T-helper 9 cell (primary cell): ENCODE data around the gene ZBP1.
A peak's percentile ranks its signal among the peaks of the same experiment; 100 is the strongest.
"Not testable (repeated sequence)": the region's sequence is repeated elsewhere in the genome, so short reads cannot be mapped to it uniquely, and the experiment has no call there.

Source experiments
- DNase-seq: peaks from one replicate; pipeline ENCODE4 v3.0.0-alpha.2; 2020

ZBP1 gene

DNA sequence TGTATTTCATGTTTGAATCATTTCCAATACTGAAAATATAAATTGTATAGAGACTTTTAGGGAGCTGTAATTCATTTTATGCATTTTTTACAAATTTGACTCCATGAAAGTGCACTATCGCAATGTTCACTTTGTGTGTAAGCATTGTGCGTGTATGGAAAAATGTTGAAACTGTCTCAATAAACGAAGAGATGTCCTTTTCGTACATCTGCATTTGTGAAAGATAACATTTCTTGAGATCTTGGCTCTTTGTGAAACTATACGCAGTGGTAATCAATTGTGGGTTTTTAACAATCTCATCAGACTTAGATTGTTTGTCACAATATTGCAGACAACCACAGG is 18.6 kb upstream of the ZBP1 start:
- no peak for DNase-seq

DNA sequence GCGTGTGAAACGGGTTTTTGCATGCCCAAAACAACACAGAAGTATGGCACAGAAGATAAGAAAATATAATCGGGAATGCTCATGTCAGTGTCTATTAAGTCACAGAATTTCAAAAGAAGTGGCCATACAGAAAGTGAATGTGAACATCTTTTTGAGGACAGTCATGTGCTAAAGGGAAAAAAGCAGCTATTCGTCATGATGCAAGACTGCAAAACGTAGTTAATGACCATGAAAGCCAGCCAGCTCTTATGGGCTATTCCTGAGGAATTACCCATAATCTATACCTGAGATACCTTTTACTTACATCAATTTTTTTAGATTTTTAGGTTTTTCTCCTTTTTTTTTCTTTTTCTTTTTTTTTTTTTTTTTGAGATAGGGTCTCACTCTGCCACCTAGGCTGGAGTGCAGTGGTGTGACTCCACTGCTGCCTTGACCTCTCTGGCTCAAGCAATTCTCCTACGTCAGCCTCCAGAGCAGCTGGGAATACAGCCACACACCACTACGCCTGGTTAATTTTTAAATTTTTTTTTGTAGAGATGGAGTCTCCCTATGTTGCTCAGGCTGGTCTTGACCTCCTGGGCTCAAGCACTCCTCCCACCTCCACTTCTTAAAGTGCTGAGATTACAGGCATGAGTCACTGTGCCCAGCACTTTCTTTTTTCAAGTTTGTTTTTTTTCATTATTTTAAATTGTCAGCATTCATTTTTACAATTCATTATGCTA is 18.1 kb upstream of the ZBP1 start:
- no peak for DNase-seq

DNA sequence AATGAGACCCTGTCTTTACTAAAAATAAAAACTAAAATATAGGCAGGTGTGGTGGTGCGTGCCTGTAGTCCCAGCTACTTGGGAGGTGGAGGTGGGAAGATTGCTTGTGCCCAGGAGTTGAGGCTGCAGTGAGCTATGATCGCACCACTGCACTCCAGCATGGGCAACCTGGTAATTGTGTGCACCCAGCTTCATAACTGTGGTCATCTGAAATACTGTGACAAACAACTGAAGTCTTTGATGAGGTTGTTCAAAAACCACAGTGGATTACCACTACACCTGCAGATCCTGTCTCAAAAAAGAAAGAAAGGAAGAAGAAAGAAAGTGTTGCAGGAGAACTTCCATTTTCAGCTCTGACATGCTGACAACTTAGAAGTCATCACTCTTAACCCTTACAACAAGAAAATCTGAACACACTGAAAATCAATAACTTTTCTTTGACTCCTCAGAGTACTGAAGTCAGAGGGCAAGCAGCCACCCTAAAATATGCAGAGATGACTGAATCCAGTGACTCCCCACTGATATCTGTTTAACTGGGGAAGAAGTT is 13.8 kb upstream of the ZBP1 start:
- DNase-seq = no peak

DNA sequence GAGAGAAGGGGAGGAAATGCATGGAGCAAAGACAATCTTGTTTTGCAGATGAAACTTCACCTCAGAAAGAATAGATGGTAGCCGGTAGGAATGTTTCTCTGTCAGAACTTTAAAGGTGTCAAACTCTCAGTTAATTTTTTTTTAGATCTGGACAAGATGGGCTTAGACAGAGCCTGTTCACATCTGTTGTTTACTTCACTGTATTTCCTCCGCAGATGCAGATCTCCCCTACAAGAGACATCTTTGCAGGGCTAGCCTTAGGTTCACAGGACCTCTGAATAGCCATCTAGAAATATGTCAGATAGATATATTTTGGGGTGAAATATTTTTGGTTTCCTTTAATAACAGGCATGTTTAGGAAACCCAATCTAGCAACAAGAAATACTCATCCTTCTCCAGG is 12.1 kb upstream of the ZBP1 start:
- DNase-seq = no peak

DNA sequence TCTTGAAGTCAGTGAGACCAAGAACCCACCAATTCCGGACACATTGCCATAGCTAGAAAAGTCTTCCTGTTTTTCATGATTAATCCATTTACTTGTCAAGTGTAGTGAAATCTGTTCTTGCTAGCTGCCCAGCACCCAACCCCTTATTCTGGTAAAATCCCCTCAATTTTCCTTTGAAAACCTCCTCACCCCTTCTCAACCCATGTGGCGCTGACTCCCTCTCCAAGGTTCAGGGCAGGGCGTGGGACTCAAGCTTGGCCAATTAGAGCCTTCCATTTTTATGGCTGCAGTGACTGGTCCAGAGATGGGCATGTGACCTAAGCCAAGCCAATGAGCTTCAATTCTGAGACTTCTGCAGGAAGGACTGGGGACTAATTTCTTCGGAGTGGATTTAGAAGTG is 9.8 kb upstream of the ZBP1 start:
- no peak for DNase-seq

DNA sequence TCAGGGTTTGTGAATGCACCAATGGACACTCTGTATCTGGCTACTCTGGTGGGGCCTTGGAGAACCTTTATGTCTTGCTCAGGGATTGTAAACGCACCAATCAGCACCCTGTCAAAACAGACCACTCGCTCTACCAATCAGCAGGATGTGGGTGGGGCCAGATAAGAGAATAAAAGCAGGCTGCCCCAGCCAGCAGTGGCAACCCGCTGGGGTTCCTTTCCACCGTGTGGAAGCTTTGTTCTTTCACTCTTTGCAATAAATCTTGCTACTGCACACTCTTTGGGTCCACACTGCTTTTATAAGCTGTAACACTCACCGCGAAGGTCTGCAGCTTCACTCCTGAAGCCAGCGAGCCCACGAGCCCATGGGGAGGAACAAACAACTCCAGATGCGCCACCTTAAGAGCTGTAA is 9.3 kb upstream of the ZBP1 start:
- DNase-seq = not testable (repeated sequence)

DNA sequence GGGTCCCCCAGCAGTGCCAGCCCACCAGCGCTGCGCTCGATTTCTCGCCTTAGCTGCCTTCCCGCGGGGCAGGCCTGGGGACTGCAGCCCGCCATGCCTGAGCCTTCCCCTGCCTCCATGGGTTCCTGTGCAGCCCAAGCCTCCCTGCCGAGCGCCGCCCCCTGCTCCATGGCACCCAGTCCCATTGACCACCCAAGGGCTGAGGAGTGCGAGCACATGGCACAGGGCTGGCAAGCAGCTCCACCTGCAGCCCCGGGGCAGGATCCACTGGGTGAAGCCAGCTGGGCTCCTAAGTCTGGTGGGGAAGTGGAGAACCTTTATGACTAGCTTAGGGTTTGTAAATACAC is 8.7 kb upstream of the ZBP1 start:
- not testable (repeated sequence) for DNase-seq

DNA sequence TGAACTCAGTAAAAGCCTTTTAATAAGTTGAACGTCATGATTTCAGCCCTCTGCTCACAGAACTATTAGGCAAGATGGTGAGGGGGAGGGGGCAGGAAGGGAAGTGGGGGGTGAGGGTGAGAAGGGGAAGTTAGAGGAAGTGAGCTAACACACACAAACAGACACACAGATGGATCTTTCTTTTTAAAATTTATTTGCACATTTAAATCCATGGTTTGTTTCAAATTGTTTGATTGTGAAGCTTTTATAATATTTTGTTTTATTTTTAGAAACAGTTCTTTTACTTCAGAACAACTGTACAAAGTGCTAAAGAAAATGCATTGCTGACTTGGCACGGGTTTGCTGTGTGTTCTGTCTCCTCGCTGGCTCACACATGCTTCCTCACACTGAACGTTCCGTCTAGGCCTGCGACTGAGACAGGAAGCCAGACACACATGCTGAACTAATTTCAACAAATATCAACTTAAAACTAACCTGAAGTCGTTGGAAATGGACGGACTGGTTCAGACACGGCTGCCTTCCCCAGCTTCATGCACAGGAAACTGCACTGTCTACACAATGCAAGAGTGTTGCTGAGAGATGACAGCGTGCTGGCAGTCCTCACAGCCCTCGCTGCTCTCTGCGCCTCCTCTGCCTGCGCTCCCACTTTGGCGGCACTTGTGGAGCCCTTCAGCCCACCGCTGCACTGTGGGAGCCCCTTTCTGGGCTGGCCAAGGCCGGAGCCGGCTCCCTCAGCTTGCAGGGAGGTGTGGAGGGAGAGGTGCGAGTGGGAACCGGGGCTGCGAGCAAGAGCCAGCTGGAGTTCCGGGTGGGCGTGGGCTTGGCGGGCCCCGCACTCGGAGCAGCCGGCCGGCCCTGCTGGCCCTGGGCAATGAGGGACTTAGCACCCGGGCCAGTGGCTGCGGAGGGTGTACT is 8.1 kb upstream of the ZBP1 start:
- peak; percentile 53 for DNase-seq

DNA sequence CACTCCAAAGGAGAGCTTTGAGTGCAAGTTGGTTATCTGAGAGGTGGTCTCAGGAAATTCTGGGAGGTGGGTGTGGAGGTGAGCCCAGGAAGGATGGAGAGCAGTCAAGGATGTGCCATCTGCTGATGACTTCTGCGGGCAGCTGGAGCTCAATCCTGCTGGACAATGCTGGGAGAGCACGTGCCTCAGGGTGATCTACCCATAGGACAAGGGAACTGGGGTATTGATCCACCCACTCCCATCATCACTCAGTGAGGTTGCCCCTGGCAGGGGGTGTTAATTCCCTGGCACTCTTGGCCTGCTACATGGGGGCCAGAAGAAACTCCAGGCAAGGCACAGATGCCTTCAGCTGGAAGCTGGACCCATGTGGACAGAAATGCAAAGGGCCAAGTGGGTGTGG is 7.1 kb upstream of the ZBP1 start:
- DNase-seq = no peak

DNA sequence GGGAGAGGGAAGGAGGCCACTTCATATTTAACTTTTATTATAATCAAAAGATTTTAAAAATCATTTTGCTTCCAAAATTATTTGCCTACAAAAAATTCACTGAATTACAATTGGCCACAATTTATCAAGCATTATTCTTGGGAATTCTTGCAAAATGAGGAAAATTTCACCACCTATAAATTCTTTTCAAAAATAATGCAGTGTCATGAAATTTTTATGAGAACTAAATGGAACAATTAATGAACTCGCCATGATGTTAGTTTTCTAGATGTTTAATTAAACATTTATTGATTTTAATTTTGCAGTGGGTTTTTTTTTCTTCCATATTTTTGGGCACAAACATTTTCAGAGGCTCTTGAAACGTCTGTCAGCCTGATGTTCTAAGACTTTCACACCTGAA is 5.8 kb upstream of the ZBP1 start:
- no peak for DNase-seq

DNA sequence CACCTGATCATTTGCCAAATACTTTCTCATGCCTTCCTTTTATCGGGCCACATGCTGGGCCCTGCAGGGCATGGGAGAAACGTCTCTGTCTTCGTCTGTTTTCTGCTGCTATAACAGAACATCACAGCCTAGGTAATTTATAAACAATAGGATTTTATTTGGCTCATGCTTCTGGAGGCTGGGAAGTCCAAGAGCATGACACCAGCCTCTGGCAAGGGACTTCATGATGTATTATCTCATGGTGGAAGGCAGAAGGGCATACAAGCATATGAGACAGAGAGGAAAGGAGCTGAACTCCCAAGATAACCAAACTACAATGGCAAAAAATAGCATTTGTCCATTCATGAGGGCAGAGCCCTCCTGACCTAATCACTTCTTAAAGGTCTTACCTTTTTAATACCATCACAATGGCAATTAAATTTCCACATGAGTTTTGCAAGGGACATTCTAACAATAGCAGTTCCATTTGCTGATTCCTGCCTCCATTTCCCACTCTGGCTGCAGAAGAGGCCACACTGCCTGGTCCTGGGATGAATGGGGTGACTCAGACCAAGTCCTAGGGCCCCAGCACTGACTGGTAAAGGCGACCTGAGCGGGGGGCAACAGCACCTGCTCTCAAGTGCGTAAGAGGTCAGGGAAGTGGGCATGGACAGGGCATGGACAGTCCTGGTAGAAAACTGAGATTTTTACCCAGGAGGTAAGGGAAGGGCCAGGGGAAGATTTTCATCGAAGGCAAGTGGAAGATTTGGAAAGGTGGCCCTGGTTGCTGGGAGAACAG is 5.1 kb upstream of the ZBP1 start:
- DNase-seq = no peak

DNA sequence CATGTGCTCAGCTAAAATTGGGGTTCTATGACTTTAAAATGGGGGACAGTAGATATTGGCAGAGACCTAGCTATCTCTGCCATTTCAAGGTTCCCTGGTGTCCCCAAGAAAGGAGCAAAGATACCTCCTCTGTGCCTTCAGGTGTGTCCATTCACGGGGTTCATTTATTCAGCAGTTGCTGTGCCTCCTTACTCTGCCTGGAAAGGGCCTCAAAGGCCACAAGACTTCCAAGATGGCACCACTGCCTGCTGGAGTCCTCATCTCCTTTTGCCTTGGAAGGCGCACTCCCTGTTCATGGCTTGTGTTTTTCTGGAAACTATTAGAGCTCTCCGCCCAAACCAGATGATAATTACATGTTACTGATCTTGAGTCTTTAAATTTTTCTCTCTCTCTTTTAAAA is 3.9 kb upstream of the ZBP1 start:
- no peak for DNase-seq

DNA sequence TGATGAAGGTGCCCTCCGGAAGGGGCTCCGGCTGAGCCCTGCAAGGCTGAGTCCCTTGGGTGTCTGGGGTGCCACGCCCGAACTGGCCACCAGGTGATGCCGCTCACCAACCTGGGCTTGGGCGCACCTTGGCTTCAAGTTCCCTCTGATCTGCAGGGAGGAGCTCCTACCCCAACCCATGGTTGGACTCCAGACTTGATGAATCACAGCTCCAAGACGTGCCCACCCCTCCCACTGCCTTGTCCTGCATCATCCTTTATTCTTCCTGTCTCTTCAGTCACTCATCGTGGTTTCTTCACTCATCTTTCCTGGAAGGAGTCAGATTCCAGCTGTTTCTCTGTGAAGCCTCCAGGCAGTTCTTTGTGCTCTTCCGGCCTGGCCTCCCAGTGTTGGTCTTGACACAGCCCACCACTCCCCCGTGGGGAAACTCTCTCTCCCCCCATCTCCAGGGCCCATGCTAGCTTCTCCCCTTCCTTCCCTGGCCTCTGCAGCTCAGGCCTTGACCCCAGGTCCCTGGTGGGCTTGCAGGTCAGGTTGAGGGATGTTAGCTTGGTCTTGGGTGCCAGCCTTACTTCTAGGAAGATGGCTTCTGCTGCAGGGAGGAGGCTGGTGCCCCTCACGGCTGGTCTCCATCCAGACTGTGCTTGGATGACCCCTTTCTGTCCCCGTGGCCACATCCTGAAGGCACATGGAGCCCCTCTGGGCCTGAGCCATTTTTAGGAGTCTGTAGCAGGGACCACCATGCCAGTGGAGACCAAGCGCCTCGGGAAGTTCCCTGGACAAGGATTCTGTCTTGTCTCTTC is 2.6 kb upstream of the ZBP1 start:
- peak; percentile 68 for DNase-seq

DNA sequence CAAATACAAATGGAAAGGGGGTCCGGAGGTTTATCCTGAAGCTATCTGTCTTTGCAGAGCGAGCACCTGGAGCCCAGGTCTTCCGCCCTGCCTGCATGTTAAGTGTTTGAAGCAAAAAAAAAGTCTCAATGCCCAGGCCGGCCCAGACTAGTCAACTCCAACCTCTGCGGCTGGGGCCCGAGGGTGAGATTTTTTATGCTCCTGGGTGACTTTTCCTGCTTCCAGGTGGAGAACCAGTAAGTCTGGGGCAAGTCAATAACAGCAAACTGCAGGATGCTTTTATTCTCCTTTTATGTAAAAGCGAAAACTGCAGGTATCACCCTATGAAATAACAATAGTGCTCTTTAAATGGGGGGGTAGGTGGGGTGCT is 2.0 kb upstream of the ZBP1 start:
- DNase-seq = no peak

DNA sequence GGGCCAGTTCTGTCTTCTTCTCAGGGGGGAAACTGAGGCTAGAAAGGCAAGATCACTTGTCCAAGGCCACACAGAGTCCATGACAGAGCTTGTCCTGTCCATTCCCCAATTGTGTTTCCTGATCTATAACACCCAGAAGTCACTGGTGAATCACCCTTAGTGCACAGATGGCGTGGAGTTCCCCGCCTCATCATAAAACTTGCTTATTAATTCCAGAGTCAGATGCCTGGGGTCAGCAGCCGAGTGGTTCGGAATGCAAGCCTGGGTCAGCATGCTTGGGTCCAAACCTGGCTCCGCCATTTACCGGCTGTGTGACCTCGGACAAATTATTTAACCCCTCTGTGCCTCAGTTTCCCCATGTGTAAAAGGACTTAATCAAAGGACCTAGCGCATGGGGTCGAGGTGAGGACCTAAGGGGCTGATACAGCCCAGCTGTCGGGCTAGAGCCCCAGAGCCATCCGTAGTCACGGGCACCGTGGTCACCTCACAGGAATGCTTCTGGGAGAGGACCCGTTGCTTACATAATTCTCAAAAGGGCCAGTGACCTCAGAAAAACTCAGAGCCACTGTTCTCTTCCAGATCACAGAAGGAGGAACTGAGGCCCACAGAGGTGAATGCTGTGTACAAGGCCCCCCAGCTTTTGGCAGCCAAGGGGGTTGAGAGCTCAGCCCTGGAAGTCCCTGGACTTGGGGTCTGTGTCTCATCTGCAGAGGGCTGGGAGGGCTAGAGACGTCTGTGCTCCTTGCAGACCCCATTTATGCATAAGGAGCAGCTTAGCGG is 1.4 kb upstream of the ZBP1 start:
- no peak for DNase-seq

DNA sequence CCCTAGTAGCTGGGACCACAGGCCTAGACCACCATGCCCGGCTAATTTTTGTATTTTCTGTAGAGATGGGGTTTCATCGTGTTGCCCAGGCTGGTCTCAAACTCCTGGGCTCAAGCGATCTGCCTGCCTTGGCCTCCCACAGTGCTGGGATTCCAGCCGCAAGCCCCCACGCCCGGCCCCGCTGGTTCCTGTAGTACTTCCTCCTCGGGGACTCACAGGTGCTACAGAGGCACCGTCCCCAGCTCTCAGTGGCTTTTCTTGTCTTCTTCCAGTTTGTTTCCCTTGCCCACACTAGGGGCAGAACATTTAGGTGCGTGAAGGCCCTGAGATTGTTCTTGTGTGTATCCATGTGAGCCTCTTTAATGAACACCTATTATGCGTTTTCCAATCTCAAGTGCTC is 773 bp upstream of the ZBP1 start:
- no peak for DNase-seq

DNA sequence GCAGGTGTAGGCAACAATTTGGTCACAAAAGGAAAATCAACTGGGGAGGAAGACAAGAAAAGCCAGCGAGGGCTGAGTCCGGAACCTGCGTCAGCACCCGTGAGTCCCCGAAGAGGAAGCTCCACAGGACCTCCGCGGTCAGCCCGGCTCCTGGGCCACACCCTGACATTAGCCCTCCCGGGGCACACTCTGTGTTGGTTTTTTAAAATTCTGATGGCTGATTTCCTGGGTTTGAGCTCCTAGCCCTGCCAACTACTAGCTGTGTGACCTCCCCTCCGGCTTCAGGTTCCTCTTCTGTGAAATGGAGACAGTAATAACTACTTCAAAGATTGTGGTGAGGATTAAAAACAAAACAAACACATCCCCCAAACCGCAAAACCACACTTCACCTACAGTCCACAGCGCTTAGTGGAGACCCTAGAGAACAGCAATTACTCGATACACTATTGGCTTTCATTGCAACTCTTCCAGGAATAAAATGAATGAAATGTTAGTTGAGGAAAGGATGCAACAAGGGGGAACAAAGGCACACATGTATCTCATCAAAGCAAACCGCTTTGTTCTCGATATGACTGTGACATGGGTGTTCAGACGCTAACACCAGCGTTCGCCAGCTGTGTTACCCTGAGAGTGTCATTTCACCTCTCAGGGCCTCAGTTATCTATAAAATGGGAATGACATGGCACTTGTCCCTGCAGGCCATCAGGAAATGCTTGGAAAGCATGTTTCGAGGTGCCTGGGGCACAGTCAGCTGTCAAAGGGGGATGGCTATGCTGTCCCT is 985 bp downstream of the ZBP1 start:
- DNase-seq = peak; percentile 49

DNA sequence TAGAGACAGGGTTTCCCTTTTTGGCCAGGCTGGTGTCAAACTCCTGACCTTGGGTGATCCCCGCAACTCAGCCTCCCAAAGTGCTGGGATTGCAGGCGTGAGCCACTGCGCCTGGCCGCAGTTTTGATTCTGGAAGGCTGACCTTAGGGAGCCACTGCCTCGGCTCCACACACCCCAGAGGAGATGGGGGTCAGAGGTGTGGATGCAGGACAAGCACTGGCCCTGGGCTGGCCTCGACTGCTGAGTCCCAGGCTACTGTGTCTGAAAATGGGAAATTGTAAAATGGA is 1.5 kb downstream of the ZBP1 start:
- no peak for DNase-seq

DNA sequence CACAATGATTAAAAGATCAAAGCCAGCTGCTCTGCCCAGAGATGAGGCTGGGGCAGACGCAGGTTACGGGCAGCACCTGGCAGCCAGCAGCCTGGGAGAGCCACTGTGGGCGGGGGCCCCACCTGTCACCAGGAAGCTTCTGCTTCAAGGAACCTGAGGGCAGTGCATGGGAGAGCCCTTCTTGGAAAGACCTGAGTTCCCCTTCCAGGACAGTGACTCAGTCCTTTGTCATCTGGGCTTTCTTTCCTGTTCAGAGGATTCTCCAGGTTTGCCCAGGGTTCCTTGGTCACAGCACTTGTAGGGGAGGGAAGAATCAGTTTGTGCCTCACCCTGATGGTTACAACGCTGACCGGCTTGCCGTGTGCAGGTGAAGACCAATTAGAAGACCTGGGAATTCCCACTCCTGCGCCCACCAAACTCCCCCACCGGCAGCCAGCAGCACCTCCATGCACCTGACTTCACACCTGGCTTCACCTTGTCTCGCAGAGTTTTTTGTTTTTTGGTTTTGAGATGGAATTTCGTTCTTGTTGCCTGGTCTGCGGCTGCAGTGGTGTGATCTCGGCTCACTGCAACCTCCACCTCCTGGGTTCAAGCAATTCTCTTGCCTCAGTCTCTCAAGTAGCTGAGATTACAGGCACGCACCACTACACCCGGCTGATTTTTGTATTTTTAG is 2.0 kb downstream of the ZBP1 start:
- DNase-seq = no peak

DNA sequence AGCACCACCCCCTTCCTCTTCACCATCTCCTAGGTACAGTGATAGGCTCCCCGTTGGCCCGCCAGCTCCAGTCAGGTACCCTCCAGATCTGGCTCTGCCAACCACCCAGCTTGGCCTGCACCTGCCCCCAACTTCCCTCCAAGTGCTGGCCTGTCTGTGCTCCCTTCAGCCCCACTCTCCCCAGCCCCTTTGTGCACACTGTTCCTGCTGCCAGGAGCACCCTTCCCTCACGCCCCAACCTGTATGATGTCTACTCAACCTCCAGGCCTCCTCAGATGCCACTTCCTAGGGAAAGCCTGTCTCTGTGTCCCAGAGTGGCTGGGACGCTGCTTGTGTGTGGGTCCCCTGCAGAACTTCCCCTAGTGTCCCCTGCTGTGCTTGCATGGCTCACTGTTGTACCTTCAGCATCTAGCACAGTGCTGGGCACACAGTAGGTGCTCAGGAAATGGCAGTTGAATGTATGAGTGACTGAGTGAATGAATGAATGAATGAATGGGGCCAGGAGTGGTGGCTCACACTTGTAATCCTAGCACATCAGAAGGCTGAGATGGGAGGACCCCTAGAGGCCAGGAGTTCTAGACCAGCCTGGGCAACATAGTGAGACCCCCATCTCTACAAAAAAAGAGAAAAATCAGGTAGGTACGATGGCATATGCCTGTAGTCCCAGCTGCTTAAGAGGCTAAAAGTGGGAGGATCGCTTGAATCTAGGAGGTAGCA is 3.0 kb downstream of the ZBP1 start:
- DNase-seq = no peak
